Measurements from ENCODE around the gene PTPN18.
A peak's percentile ranks its signal among the peaks of the same experiment; 100 is the strongest.

PTPN18 gene

DNA sequence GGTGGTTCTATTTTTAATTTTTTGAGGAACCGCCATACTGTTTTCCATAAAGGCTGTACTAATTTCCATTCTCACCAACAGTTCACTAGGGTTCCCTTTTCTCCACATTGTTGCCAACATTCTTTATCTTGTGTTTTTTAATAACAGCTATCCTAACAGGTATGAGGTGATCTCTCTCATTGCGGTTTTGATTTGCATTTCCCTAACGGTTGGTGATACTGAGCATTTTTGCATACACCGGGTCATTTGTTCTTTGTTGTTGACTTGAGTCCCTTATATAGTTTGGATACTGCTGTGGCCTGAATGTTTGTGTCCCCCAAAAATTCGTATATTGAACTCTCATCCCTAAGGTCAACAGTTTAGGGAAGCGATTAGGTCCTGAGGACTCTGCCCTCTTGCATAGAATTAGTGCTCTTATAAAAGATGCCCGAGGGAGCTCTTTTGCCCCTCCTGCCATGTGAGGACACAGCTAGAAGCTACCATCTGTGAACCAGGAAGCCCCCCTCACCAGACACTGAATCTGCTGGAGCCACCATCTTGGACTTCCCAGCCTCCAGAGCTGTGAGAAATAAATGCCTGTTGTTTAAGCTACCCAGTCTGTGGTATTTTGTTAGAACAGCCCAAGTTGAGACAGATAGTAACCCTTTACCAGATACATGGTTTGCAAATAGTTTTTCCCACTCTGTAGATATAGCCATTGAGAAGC, 8.5 kb upstream of the PTPN18 start:
- no peaks in the 10 kb centered on the region for H3K9me3 Mint-ChIP-seq

DNA sequence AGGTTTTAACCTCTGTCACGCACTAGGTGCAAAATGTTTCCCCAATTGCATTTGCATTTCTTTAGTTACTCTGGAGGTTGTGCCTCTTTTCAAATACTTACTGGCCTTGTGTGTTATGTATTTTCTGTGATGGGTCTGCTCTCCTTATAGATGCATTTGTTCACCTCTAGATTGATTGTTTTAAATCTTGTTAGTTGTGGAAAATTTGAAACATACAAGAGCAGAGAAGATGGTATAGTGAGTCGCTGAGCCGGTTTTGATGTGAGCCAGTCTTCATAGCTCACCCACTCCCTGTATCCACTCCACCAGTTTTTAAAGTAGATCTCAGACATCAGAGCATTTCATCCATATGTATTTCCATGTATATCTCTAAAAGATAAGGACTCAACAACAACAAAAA, 6.7 kb upstream of the PTPN18 start:
- H3K4me3 Mint-ChIP-seq = no peak overlapping the region
- H3K27ac Mint-ChIP-seq = peak overlapping the region; percentile 31
- H3K4me1 Mint-ChIP-seq (ENCODE audit: low read depth) = peaks cover 57% of the 10 kb centered on the region
- no peak for DNase-seq
- H3K27me3 Mint-ChIP-seq = no peaks in the 10 kb centered on the region
- peaks cover 66% of the 10 kb centered on the region for H3K36me3 Mint-ChIP-seq (ENCODE audit: low read depth)
- no peaks in the 10 kb centered on the region for H3K9me3 Mint-ChIP-seq

More for the DNA sequence above, 8.5 kb upstream of the PTPN18 start:
- H3K27ac Mint-ChIP-seq = peak overlapping the region; percentile 71
- no peak for DNase-seq
- peaks cover 84% of the 10 kb centered on the region for H3K36me3 Mint-ChIP-seq (ENCODE audit: low read depth)
- no peaks in the 10 kb centered on the region for H3K27me3 Mint-ChIP-seq
- H3K4me3 Mint-ChIP-seq = no peak overlapping the region
- H3K4me1 Mint-ChIP-seq (ENCODE audit: low read depth) = peaks cover 59% of the 10 kb centered on the region

DNA sequence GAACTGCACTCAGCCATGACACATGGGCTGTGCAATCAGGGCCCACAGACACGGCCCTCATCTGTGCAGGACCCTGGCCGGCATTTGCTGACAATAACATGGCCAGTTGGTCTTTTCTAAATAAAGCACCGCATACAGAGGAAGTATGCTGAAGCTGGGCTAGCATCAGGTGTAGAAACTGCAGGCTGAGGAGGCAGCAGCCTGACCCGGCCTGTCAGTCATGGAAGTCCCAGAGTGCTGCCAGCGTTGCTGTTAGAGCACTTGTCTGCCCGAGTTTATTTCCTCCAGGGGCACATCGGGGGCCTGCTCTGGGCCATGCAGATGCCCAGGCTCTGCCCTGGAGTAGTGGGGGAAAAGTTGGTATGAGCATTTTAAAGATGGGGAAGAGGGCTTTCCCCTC, 4.1 kb upstream of the PTPN18 start:
- H3K9me3 Mint-ChIP-seq = no peaks in the 10 kb centered on the region
- H3K27ac Mint-ChIP-seq = peak overlapping the region; percentile 11
- no peak overlapping the region for H3K4me3 Mint-ChIP-seq

DNA sequence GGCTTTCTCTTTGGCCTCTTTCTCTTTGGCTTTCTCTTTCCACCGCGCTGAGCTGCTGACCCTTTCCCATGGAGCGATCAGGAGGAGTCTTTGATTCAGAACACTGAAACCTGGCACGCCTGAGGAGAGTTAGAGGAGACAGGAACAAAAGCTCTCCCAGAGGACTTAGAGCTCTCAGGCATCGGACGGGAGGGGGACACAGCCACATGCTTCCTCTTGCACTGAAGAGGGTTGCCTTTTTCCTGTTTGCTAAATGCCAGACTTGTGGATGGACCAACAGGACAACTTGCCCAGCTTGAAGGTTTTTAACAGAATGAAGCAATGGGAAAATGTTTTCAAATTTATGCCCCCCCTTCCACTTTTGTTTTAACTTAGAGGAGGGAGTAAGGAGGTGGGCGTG, 3.6 kb upstream of the PTPN18 start:
- peaks cover 40% of the 10 kb centered on the region for H3K4me1 Mint-ChIP-seq (ENCODE audit: low read depth)
- H3K27ac Mint-ChIP-seq = no peak overlapping the region
- no peak overlapping the region for H3K4me3 Mint-ChIP-seq
- H3K36me3 Mint-ChIP-seq (ENCODE audit: low read depth) = peaks cover 36% of the 10 kb centered on the region
- H3K9me3 Mint-ChIP-seq = no peaks in the 10 kb centered on the region
- no peak for DNase-seq
- peaks cover 4% of the 10 kb centered on the region for H3K27me3 Mint-ChIP-seq

More for the DNA sequence above, 4.1 kb upstream of the PTPN18 start:
- Mint-ChIP-seq H3K4me1 (ENCODE audit: low read depth) (peaks cover 45% of the 10 kb centered on the region), H3K27me3 (peaks cover 2% of the 10 kb centered on the region), H3K36me3 (ENCODE audit: low read depth) (peaks cover 41% of the 10 kb centered on the region)
- DNase-seq = no peak

DNA sequence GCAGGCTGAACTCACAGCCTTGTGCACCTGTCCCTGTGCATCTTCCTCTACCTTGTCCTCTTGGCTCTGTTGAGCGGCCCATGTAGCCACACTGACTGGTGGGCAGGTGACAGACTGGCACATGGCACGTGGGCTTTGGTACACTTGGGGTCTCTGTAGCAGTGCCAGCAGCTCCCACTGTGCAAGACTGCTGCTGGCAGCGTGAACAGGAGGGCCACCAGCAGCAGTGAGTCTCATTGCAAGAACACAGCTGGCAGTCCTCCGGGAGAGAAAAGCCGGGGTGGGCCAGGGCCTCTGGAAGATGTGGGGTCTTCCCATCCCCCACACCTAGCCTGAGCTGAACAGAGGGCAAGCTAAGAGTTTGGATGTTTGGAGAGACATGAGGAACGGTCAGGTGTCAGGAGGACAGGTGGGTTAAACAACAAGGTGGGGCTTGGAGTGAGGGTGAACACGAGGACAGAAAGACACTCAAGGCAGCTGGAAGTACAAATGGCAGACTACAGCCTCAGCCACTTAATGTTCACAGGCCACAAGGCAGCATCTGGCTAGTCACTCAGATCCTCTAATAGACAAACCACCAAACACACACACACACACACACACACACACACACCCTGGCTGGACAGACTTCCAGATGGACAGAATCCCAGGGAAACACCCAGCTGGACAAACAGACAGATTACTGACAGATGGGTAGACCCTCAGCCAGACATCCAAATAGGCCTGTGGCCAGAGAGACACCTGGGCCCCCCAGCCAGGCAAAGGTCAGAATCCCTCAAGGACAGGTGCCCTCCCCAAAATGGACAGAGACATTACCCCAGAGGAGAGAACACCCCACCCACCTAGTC, 2.3 kb upstream of the PTPN18 start:
- no peak overlapping the region for H3K27ac Mint-ChIP-seq
- H3K9me3 Mint-ChIP-seq = no peaks in the 10 kb centered on the region
- peaks cover 23% of the 10 kb centered on the region for H3K36me3 Mint-ChIP-seq (ENCODE audit: low read depth)
- peaks cover 4% of the 10 kb centered on the region for H3K27me3 Mint-ChIP-seq
- peaks cover 27% of the 10 kb centered on the region for H3K4me1 Mint-ChIP-seq (ENCODE audit: low read depth)
- H3K4me3 Mint-ChIP-seq = no peak overlapping the region
- no peak for DNase-seq

DNA sequence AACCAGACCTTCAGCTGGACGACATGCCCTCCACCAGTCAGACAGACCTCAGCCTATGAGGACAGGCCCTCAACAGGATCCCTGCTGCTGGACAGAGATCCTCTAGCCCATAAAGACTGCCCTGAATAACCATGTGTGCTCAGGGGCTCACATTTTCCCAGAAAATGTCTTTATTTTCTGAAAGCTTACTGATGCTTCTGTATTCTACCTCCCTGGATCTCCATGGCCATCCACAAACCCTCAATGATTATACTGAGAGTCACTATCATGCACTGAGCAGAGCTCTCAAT, 1.8 kb upstream of the PTPN18 start:
- H3K27me3 Mint-ChIP-seq = peaks cover 4% of the 10 kb centered on the region
- DNase-seq = no peak
- no peak overlapping the region for H3K27ac Mint-ChIP-seq
- H3K4me3 Mint-ChIP-seq = no peak overlapping the region
- no peaks in the 10 kb centered on the region for H3K9me3 Mint-ChIP-seq
- peaks cover 17% of the 10 kb centered on the region for H3K36me3 Mint-ChIP-seq (ENCODE audit: low read depth)
- peaks cover 22% of the 10 kb centered on the region for H3K4me1 Mint-ChIP-seq (ENCODE audit: low read depth)

DNA sequence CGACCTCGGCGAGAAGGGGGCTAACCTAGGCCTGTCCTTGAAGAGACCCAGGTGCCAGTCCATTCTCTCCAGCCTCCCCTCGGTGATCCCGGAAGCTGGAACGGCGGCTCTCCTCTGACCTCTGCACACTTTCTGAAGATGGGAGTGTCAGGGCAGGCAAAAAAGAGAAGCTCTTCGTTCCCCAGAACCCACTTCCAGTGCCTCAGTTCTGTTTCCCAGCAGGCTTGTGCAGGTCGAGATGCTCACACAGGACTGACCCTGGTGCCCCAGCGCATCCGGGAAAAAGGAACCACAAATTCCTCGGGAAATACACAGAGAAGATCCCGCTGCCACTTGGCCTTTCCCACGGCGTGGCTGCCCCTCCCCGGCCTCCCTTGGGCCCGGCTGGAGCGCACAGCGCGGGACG, 681 bp upstream of the PTPN18 start:
- H3K9me3 Mint-ChIP-seq = no peaks in the 10 kb centered on the region
- H3K27ac Mint-ChIP-seq = peak overlapping the region; percentile 50
- peaks cover 4% of the 10 kb centered on the region for H3K27me3 Mint-ChIP-seq
- peak overlapping the region; percentile 75 for H3K4me3 Mint-ChIP-seq
- peaks cover 10% of the 10 kb centered on the region for H3K36me3 Mint-ChIP-seq (ENCODE audit: low read depth)
- no peak for DNase-seq
- peaks cover 17% of the 10 kb centered on the region for H3K4me1 Mint-ChIP-seq (ENCODE audit: low read depth)

DNA sequence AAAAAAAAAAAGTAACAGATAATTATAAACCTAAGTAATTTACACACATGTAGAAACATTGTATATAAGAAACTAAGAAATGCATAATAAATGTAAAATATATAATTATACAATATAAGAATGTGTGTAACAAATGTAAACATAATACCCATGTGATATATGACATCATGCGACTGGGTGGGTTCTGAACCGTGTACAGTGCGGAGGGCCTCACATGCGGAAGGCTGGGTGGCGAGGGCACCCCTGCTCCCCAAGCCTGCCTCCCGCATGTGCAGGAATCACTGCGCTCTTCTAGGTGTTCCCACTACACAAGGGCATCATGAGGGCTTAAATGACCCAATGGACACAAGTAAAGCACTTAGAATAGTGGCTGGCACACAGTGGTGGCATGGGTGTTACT, 2.0 kb downstream of the PTPN18 start:
- peaks cover 4% of the 10 kb centered on the region for H3K27me3 Mint-ChIP-seq
- H3K4me3 Mint-ChIP-seq = no peak overlapping the region
- no peak overlapping the region for H3K27ac Mint-ChIP-seq
- no peak for DNase-seq
- no peaks in the 10 kb centered on the region for H3K9me3 Mint-ChIP-seq
- H3K4me1 Mint-ChIP-seq (ENCODE audit: low read depth) = peaks cover 11% of the 10 kb centered on the region
- H3K36me3 Mint-ChIP-seq (ENCODE audit: low read depth) = no peaks in the 10 kb centered on the region

DNA sequence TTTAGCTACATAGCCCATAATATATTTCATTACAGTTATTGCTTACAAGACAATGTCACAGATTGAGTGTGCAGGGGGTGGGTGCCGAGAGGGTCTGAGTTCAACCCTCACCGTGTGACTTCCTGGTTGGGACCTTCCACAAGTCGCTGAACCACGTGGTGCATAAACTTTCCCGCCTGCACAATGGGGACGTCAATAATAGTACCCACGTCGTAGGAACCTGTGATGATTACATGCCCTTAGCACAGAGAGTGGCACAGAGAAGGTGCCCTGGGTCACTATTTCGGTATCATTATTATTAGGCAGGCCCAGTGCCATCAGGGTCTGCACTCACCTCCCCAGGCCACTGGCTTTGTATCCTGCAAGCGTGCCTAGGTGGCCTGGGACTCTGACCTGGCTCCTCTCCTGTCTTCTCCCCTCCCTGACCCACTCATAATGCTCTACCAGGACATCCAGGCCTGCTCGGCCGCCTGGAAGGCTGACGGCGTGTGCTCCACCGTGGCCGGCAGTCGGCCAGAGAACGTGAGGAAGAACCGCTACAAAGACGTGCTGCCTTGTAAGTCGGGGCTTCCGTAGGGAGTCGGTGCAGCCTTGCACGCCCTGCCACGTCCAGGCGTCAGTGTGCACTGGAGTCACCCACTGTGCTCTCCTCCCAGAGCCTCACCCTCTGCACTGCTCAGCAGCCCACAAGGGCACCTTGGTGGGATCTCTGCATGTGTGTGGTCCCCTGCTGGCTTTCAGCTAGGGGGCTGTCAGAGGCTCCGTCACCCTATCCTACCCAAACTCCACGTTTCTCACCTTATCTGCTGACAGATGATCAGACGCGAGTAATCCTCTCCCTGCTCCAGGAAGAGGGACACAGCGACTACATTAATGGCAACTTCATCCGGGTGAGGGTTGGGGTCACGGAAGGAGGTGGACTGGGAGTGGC, 2.8 kb downstream of the PTPN18 start:
- no peak overlapping the region for H3K27ac Mint-ChIP-seq
- H3K4me3 Mint-ChIP-seq = no peak overlapping the region

DNA sequence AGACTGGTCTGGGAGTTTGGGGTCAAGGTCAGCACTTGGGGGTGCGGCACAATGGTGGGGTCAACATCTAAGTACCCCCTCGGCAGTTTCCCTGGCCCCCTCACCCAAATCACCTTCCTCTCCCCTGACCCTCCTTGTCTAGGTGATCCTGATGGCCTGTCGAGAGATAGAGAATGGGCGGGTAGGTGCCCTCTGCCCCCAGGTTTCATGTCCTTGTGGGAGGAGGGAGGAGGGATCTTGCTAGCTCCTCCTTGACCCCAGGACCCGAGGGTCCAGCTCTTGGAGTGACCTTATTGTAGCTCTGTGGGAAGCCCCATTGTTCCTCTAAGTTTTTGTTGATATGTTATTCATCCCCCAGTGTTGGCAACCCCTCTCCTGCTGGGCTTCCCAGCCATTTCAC, 3.6 kb downstream of the PTPN18 start:
- no peak overlapping the region for H3K27ac Mint-ChIP-seq
- peaks cover 4% of the 10 kb centered on the region for H3K27me3 Mint-ChIP-seq
- no peak overlapping the region for H3K4me3 Mint-ChIP-seq
- no peaks in the 10 kb centered on the region for H3K9me3 Mint-ChIP-seq
- peaks cover 11% of the 10 kb centered on the region for H3K4me1 Mint-ChIP-seq (ENCODE audit: low read depth)
- no peak for DNase-seq
- no peaks in the 10 kb centered on the region for H3K36me3 Mint-ChIP-seq (ENCODE audit: low read depth)

More for the DNA sequence above, 2.8 kb downstream of the PTPN18 start:
- DNase-seq = no peak
- no peaks in the 10 kb centered on the region for H3K9me3 Mint-ChIP-seq
- H3K27me3 Mint-ChIP-seq = peaks cover 4% of the 10 kb centered on the region
- peaks cover 11% of the 10 kb centered on the region for H3K4me1 Mint-ChIP-seq (ENCODE audit: low read depth)
- H3K36me3 Mint-ChIP-seq (ENCODE audit: low read depth) = no peaks in the 10 kb centered on the region

DNA sequence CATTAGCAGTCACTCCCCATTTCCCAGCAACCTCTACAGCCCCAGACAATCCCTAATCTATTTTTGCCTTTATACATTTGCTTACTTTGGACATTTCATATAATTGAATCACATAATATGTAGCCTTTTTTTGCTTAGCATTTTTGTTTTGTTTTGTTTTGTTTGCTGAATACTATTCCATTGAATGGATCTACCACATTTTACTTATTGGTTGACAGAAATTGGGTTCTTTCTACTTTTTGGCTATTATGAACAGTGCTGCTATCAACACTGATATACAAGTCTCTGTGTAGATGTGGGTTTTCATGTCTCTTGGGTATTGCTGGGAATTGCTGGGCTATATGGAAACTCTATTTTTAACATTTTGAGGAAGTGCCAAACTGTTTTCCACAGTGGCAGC, 7.6 kb downstream of the PTPN18 start:
- H3K27me3 Mint-ChIP-seq = no peaks in the 10 kb centered on the region
- H3K27ac Mint-ChIP-seq = no peak overlapping the region
- no peak overlapping the region for H3K4me3 Mint-ChIP-seq
- DNase-seq = no peak
- no peaks in the 10 kb centered on the region for H3K9me3 Mint-ChIP-seq
- no peaks in the 10 kb centered on the region for H3K36me3 Mint-ChIP-seq (ENCODE audit: low read depth)
- peaks cover 3% of the 10 kb centered on the region for H3K4me1 Mint-ChIP-seq (ENCODE audit: low read depth)

DNA sequence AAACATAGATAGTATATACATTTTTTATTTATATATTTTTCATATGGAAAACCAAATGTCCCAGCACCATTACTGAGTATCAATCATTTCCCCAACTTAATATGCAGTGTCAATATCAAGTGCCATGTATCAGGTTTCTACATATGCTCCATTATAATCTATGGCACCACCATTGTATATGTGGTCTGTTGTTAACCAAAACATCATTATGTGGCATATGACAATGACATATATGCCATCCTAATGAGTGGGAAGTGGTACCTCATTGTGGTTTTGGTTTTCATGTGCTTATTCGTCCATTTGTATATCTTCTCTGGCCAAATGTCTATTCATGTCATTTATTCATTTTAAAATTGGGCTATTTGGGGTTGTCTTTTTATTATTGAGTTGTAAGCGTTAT, 9.2 kb downstream of the PTPN18 start:
- no peak for DNase-seq
- peaks cover 5% of the 10 kb centered on the region for H3K4me1 Mint-ChIP-seq (ENCODE audit: low read depth)
- H3K27ac Mint-ChIP-seq = no peak overlapping the region
- no peak overlapping the region for H3K4me3 Mint-ChIP-seq
- no peaks in the 10 kb centered on the region for H3K27me3 Mint-ChIP-seq
- H3K36me3 Mint-ChIP-seq (ENCODE audit: low read depth) = peaks cover 3% of the 10 kb centered on the region
- H3K9me3 Mint-ChIP-seq = no peaks in the 10 kb centered on the region

DNA sequence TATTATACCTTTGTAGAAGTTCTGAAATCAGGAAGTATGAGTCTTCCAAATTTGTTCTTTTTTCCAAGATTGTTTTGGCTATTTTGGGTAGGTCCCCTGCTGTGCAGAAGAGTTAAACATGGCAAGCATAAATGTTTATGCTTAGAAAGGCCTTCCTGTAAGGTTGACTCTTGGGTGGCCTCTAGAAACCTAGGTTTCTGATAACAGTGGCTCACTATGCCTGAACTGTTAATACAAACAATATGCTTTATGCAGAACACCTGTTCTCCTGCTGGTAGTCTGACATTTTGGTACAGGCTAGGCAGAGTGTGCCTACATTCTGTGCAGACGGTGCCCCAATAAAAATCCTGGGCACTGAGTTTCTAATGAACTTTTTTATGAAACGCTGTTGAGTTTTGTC, 10.1 kb downstream of the PTPN18 start:
- Mint-ChIP-seq H3K27me3 (no peaks in the 10 kb centered on the region), H3K27ac (no peak overlapping the region), H3K9me3 (no peaks in the 10 kb centered on the region), H3K36me3 (ENCODE audit: low read depth) (peaks cover 12% of the 10 kb centered on the region), H3K4me3 (no peak overlapping the region), H3K4me1 (ENCODE audit: low read depth) (peaks cover 14% of the 10 kb centered on the region)
- DNase-seq = no peak

DNA sequence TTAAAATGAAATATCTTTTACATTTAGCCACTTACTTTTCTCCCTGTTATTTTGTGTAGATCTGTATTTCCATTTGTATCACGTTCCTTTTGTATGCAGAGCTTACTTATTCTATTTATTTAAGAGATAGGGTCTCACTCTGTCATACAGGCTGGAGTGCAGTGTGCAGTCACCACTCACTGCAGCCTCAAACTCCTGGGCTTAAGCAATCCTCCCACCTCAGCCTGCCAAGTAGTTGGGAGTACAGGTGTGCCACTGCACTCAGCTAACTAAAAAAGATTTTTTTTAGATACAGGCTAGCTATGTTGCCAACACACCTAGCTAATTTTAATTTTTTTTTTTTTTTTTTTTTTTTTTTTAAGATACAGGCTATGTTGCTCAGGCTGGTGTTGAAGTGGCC, 10.9 kb downstream of the PTPN18 start:
- H3K4me3 Mint-ChIP-seq = no peak overlapping the region
- no peak for DNase-seq

More for the DNA sequence above, 10.9 kb downstream of the PTPN18 start:
- Mint-ChIP-seq H3K27me3 (no peaks in the 10 kb centered on the region), H3K4me1 (ENCODE audit: low read depth) (peaks cover 19% of the 10 kb centered on the region), H3K27ac (no peak overlapping the region), H3K36me3 (ENCODE audit: low read depth) (peaks cover 19% of the 10 kb centered on the region), H3K9me3 (no peaks in the 10 kb centered on the region)
